HG02759 (cell line): ENCODE data around the gene GPR68.
"Not testable (repeated sequence)": the region's sequence is repeated elsewhere in the genome, so short reads cannot be mapped to it uniquely, and the experiment has no call there.

Source experiments
- ATAC-seq: cut with Tn5 transposase; IDR thresholded peaks from one replicate; pipeline ENCODE4 v1.9.1; 2021; ENCODE audit warnings: mild to moderate bottlenecking, moderate library complexity; ENCODE audit not compliant: unreplicated experiment

GPR68 gene

GRCh38 chr14:91273273-91273884 lies 28.9 kb upstream of the GPR68 start:
- ATAC-seq = no peak

- no peak for ATAC-seq
Observed at GRCh38 chr14:91272341-91273272, 28.1 kb upstream of the GPR68 start.

DNA sequence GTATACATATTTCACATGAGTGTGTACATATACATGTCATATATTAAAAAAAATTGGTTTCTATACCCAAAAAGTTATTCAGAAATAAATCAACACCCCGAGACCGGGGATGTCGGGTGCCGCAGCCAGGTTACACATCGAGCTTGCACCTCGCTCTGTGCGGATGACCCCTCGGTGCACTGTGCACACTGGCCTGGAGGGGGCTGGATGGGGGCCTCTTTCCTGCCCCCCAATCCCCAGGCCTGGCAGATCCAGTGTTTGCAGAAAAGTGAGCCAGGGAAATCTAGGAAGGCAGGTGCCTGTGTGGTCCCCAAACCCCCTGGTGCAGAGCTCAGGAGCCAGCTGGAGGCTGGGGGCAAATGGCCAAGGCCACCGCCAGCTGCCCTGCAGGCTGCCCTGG lies 27.1 kb upstream of the GPR68 start:
- no peak for ATAC-seq

GRCh38 chr14:91270619-91271018 lies 26.1 kb upstream of the GPR68 start:
- ATAC-seq = no peak

DNA sequence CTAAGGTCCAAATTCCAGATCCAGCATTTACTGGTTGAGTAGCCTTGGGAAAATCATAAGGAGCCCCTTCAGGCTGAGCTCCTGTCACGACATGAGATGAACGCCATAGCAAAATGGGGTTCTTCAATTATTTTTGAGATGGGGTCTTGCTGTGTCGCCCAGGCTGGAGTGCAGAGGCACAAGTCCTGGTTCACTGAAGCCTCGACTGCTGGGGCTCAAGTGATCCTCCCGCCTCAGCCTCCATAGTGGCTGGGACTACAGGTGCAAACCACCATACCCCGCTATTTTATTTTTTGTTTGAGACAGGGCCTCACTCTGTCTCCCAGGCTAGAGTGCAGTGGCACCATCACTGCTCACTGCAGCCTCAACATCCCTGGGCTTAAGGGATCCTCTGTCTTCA lies 25.7 kb upstream of the GPR68 start:
- no peak for ATAC-seq

DNA sequence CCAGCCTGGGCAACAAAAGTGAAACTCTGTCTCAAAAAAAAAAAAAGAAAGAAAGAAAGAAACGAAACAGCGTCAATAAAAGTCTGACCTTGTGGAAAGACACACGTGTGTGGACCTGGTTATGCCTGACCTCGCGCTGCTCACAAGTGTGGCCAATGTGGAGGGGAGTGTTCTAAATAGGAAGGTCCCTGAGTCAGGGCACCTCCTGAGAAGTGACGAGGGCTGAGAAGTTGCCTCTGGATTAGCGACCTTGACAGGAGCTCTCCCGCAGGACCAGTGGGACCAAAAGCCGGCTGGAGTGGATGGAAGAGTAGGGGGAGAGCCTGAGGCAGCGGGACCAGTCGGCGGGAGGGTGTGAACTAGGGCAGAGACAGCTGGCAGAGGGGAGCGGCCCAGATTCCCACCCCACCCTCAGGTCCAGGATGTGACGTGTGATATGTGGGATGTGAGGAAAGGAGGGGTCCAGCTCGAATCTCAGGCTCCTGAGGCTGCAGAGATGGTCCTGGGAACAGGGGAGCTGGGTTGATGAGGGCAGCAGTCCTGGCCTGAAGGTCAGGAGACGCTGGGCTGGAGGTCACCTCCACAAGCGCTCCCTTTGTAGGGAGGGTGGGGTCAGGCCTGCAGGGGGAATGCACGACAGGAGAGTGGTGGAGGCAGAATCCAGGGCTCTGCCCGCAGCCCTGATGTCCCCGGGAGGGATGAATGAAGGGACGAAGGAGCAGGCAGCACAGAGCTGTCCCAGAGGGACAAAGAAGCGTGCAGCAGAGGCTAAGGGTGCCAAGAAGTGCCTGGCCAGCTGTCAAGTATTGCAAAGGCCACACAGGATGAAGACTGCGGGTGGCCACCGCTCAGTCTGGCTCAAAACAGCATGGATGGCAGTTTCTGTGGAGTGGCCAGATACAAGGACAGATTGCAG lies 24.8 kb upstream of the GPR68 start:
- no peak for ATAC-seq

GRCh38 chr14:91267965-91268437 lies 23.5 kb upstream of the GPR68 start:
- ATAC-seq = no peak

DNA sequence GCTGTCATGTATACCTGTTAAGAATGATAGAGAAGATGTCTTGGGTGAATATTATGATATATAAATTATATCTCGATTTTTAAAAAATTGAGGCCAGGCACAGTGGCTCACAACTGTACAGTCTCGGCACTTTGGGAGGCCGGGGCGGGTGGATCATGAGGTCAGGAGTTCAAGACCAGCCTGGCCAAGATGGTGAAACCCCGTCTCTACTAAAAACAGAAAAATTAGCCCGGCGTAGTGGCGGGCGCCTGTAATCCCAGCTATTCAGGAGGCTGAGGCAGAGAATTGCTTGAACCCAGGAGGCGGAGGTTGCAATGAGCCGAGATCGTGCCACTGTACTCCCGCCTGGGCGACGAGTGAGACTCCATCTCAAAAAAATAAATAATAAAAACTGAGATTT lies 21.8 kb upstream of the GPR68 start:
- ATAC-seq = not testable (repeated sequence)

GRCh38 chr14:91265404-91265803 lies 20.9 kb upstream of the GPR68 start:
- ATAC-seq = no peak

GRCh38 chr14:91264151-91265150 lies 19.9 kb upstream of the GPR68 start:
- ATAC-seq = no peak

GRCh38 chr14:91263329-91263728 lies 18.8 kb upstream of the GPR68 start:
- ATAC-seq = no peak

- no peak for ATAC-seq
Observed at GRCh38 chr14:91261986-91262549, 17.6 kb upstream of the GPR68 start.

DNA sequence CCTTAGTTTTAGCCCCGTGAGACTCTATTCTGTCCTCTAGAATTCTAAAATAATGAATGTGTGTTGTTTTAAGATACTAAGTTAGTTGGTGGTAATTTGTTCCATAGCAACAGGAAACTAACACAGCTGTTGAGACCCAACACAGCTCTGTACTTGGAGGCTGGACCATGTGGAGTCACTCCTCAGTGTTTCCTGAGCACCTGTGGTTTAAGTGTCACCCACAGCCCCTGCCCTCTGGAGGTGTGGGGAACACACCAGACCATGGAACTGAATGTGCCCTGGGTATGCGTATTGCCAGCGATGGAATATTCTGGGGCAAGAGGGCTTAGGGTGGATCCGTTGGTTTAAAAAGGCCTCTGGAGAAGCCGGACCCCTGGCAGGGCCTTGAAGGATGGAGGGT lies 16.6 kb upstream of the GPR68 start:
- ATAC-seq = no peak

- ATAC-seq = no peak
Observed at GRCh38 chr14:91258876-91259275, 14.4 kb upstream of the GPR68 start.

GRCh38 chr14:91258011-91258618 lies 13.6 kb upstream of the GPR68 start:
- ATAC-seq = no peak

GRCh38 chr14:91257328-91258010 lies 13.0 kb upstream of the GPR68 start:
- ATAC-seq = no peak

- ATAC-seq = no peak
Observed at GRCh38 chr14:91256661-91257060, 12.2 kb upstream of the GPR68 start.

GRCh38 chr14:91255026-91255695 lies 10.7 kb upstream of the GPR68 start:
- no peak for ATAC-seq
